Activated naive CD4-positive, alpha-beta T cell treated with anti-CD3 and anti-CD28 coated beads for 36 hours (primary cell): ENCODE results near the gene IL9R. TPM values are rescaled to one million over a fixed set of nuclear protein-coding genes. Genes with fewer than 3 reads are reported as not detected.
"Not testable (repeated sequence)": the region's sequence is repeated elsewhere in the genome, so short reads cannot be mapped to it uniquely, and the experiment has no call there.

ENCODE experiments used
- CTCF ChIA-PET: fragments of 350-600 bp; sonication (Branson Sonifier 250); formaldehyde crosslinking; loops from one replicate; lab custom pipeline; 2021; ENCODE audit warnings: antibody characterized with exemption; lab: Charles Lee
- DNase-seq: peaks from one replicate; pipeline ENCODE4 v3.0.0-alpha.2; 2020
- H3K27ac Mint-ChIP-seq: one replicate; pipeline ENCODE4 v1.8.0; 2021; ENCODE audit warnings: mild to moderate bottlenecking, mixed read lengths
- H3K27me3 Mint-ChIP-seq: one replicate; pipeline ENCODE4 v1.8.0; 2021; ENCODE audit warnings: low read depth, mixed read lengths
- H3K36me3 Mint-ChIP-seq: one replicate; pipeline ENCODE4 v1.8.0; 2021; ENCODE audit warnings: low read depth, mixed read lengths
- H3K4me1 Mint-ChIP-seq: one replicate; pipeline ENCODE4 v1.8.0; 2021; ENCODE audit warnings: low read depth, mixed read lengths
- H3K4me3 Mint-ChIP-seq: one replicate; pipeline ENCODE4 v1.8.0; 2021; ENCODE audit warnings: mild to moderate bottlenecking, moderate library complexity, mixed read lengths
- H3K9me3 Mint-ChIP-seq: one replicate; pipeline ENCODE4 v1.8.0; 2021; ENCODE audit warnings: mixed read lengths
- intact Hi-C: fragments of 100-400 bp; cut with micrococcal nuclease; formaldehyde crosslinking; loops from one replicate; pipeline ENCODE4 v1.15.1; 2023
- total RNA-seq, 2 experiments: library from RNA; stranded (reverse); gene quantifications; one replicate each; pipeline ENCODE4 v1.2.3, GENCODE V29; 2021

Gene IL9R
- total RNA-seq, 2 experiments from 2014 or later, result 1.0 to 1.5 TPM

- H3K36me3 Mint-ChIP-seq, H3K27me3 Mint-ChIP-seq, H3K27ac Mint-ChIP-seq, H3K4me1 Mint-ChIP-seq, DNase-seq, CTCF ChIA-PET, intact Hi-C loops, H3K9me3 Mint-ChIP-seq, H3K4me3 Mint-ChIP-seq: not testable (repeated sequence)
Observed at GRCh38 chrX:156019846-156020245, 22.4 kb downstream of the IL9R start.

- intact Hi-C loops, H3K27me3 Mint-ChIP-seq, H3K9me3 Mint-ChIP-seq, CTCF ChIA-PET, H3K4me1 Mint-ChIP-seq, H3K27ac Mint-ChIP-seq, H3K4me3 Mint-ChIP-seq, DNase-seq, H3K36me3 Mint-ChIP-seq: not testable (repeated sequence)
Observed at GRCh38 chrX:156023002-156023401, 25.5 kb downstream of the IL9R start.

- intact Hi-C loops, H3K9me3 Mint-ChIP-seq, H3K27ac Mint-ChIP-seq, CTCF ChIA-PET, H3K4me3 Mint-ChIP-seq, H3K4me1 Mint-ChIP-seq, H3K27me3 Mint-ChIP-seq, H3K36me3 Mint-ChIP-seq, DNase-seq: not testable (repeated sequence)
Observed at GRCh38 chrX:156024949-156025492, 27.5 kb downstream of the IL9R start.

DNA sequence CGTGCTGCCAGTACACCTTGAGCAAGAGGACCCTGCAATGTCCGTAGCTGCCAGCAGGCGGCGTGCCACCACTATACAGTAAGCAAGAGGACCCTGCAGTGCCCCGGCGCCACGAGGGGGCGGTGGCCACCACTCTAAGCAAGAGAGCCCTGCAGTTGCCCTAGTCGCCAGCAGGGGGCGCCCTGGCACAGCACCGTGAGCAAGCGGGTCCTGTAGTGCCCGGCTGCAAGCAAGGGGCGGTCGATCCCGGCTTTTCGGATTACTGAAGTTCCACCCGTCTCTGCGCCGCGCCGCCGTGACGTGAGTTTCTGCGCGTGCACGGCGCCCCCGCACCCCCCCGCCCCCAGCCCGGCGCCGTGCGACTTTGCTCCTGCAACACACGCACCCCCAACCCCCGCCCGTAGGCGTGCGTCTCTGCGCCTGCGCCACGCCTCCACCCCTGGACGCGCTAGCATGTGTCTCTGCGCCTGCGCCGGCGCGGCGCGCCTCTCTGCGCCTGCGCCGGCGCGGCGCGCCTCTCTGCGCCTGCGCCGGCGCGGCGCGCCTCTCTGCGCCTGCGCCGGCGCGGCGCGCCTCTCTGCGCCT is 31.2 kb downstream of the IL9R start:
- H3K27me3 Mint-ChIP-seq, H3K9me3 Mint-ChIP-seq, DNase-seq, H3K4me1 Mint-ChIP-seq, intact Hi-C loops, CTCF ChIA-PET, H3K4me3 Mint-ChIP-seq, H3K27ac Mint-ChIP-seq, H3K36me3 Mint-ChIP-seq: not testable (repeated sequence)

- H3K27me3 Mint-ChIP-seq, H3K36me3 Mint-ChIP-seq, intact Hi-C loops, DNase-seq, H3K27ac Mint-ChIP-seq, H3K9me3 Mint-ChIP-seq, H3K4me3 Mint-ChIP-seq, H3K4me1 Mint-ChIP-seq, CTCF ChIA-PET: not testable (repeated sequence)
Observed at GRCh38 chrX:156029296-156029695, 31.8 kb downstream of the IL9R start.

DNA sequence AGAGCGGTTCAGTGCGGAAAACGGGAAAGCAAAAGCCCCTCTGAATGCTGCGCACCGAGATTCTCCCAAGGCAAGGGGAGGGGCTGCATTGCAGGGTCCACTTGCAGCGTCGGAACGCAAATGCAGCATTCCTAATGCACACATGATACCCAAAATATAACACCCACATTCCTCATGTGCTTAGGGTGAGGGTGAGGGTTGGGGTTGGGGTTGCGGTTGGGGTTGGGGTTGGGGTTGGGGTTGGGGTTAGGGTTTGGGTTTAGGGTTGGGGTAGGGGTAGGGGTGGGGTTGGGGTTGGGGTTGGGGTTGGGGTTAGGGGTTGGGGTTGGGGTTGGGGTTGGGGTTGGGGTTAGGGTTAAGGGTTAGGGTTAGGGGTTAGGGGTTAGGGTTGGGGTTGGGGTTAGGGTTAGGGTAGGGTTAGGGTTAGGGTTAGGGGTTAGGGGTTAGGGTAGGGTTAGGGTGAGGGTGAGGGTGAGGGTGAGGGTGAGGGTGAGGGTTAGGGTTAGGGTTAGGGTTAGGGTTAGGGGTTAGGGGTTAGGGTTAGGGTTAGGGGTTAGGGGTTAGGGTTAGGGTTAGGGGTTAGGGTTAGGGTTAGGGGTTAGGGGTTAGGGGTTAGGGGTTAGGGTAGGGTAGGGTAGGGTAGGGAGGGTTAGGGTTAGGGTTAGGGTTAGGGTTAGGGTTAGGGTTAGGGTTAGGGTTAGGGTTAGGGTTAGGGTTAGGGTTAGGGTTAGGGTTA is 32.4 kb downstream of the IL9R start:
- intact Hi-C loops, H3K4me3 Mint-ChIP-seq, H3K27ac Mint-ChIP-seq, H3K9me3 Mint-ChIP-seq, DNase-seq, H3K27me3 Mint-ChIP-seq, CTCF ChIA-PET, H3K4me1 Mint-ChIP-seq, H3K36me3 Mint-ChIP-seq: not testable (repeated sequence)

- H3K4me1 Mint-ChIP-seq, H3K36me3 Mint-ChIP-seq, H3K9me3 Mint-ChIP-seq, DNase-seq, H3K27ac Mint-ChIP-seq, H3K27me3 Mint-ChIP-seq, H3K4me3 Mint-ChIP-seq, CTCF ChIA-PET, intact Hi-C loops: not testable (repeated sequence)
Observed at GRCh38 chrX:156030474-156030873, 33.0 kb downstream of the IL9R start.

Other genes starting within 250 kb of the IL9R start
- 10 to 100 TPM; 33.5 to 34.4 TPM for gene VAMP7, start 116.4 kb upstream of the IL9R start, total RNA-seq